Activated CD4-positive, alpha-beta T cell treated with anti-CD3 and anti-CD28 coated beads for 1 hour (primary cell): ENCODE data around the gene HOXC6.

ENCODE experiments used
- DNase-seq: peaks from one replicate; pipeline ENCODE4 v3.0.0-alpha.2; 2020

HOXC6 gene

GRCh38 chr12:53990311-53991076 lies 37.7 kb upstream of the HOXC6 start:
- DNase-seq, result no peak

GRCh38 chr12:53991077-53991460 lies 37.2 kb upstream of the HOXC6 start:
- DNase-seq, result no peak

- DNase-seq, result no peak
These were observed 35.8 kb upstream of the HOXC6 start for GRCh38 chr12:53992377-53992889.

- DNase-seq, result no peak
These were observed 34.9 kb upstream of the HOXC6 start for GRCh38 chr12:53993162-53994008.

GRCh38 chr12:53994009-53994263 lies 34.3 kb upstream of the HOXC6 start:
- no peak for DNase-seq

- DNase-seq, result no peak
These were observed 33.8 kb upstream of the HOXC6 start for GRCh38 chr12:53994264-53995001.

- DNase-seq, result no peak
These were observed 33.2 kb upstream of the HOXC6 start for GRCh38 chr12:53995002-53995377.

- DNase-seq, result no peak
These were observed 32.6 kb upstream of the HOXC6 start for GRCh38 chr12:53995378-53996239.

GRCh38 chr12:53996240-53997203 lies 31.7 kb upstream of the HOXC6 start:
- no peak for DNase-seq

GRCh38 chr12:53997204-53998109 lies 30.8 kb upstream of the HOXC6 start:
- DNase-seq, result no peak

GRCh38 chr12:53998110-53998899 lies 29.9 kb upstream of the HOXC6 start:
- no peak for DNase-seq

GRCh38 chr12:53998900-53999236 lies 29.4 kb upstream of the HOXC6 start:
- DNase-seq, result no peak

GRCh38 chr12:53999559-54000115 lies 28.6 kb upstream of the HOXC6 start:
- DNase-seq, result no peak

- no peak for DNase-seq
These were observed 27.8 kb upstream of the HOXC6 start, which contains the start of gene HOXC9 for GRCh38 chr12:54000116-54001114. Gene HOXC9, plus strand, starts transcription at chr12:54000161. Its CDS starts 28 bp downstream, at chr12:54000189.

GRCh38 chr12:54001283-54002187 lies 26.7 kb upstream of the HOXC6 start:
- no peak for DNase-seq

- DNase-seq, result no peak
These were observed 25.8 kb upstream of the HOXC6 start for GRCh38 chr12:54002278-54002914.
